Activated naive CD4-positive, alpha-beta T cell (primary cell): ENCODE measurements around the gene PQBP1.
"Not testable (repeated sequence)": the region's sequence is repeated elsewhere in the genome, so short reads cannot be mapped to it uniquely, and the experiment has no call there.

Source experiments
- DNase-seq, 4 experiments: peaks; one replicate each; lab custom pipeline; 2025; lab: John Stamatoyannopoulos, UW

PQBP1 gene

GRCh38 chrX:48897625-48898306 is at the start of gene PQBP1, which contains the start of gene TIMM17B:
TSS of gene PQBP1 (plus strand) at chrX:48897930. CDS start at chrX:48898510, 580 bp downstream.
TSS of gene TIMM17B (minus strand) at chrX:48897768. CDS start at chrX:48897749, 19 bp downstream.
- peak; percentile 37 to 81 (median 62) for DNase-seq

GRCh38 chrX:48848847-48849246 is 48.9 kb upstream of the PQBP1 start:
- no peak for DNase-seq

GRCh38 chrX:48852857-48853256 is 44.9 kb upstream of the PQBP1 start:
- DNase-seq = no peak

DNA sequence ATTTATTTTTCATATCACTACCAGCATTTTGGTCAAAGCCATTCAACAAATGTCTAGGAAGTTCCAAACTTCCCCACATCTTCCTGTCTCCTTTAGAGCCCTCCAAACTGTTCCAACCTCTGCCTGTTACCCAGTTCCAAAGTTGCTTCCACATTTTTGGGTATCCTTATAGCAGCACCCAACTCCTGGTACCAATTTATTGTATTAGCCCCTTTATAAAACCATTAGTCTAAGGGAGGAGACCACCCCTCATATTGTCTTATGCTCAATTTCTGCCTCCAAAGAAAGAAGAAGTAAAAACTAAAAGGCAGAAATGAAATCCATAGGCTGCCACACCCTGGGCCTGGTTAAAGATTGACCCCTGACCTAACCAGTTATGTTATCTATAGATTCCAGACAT is 44.2 kb upstream of the PQBP1 start:
- DNase-seq = not testable (repeated sequence)

DNA sequence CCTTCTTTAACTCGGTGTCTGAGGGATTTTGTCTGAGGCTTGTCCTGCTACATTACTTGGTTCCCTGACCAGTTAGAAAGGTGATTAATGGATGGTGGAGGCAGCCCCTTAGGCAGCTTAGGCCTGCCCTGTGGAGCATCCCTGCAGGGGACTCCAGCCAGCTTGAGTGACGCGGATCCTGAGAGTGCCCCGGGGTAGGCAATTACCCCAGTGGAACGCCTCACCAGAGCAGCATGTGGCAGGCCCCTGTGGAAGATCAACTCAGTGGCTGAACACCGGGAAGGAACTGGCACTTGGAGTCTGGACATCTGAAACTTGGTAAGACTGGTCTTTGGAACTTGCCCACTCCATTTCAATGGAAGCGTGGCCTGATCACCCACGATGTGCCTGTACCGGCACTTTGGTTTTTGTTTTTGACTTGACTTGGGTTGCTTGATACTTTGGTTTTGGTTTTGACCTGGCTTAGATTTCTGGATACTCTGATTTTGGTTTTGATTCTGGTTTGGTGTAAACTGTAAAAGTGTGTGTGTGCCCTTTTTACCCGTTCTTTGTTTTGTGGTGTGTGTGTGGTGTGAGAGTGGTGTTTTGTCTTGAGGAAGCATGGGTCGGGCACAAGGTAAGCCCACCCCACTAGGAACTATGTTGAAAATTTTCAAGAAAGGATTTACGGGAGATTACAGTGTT is 43.5 kb upstream of the PQBP1 start:
- not testable (repeated sequence) for DNase-seq

DNA sequence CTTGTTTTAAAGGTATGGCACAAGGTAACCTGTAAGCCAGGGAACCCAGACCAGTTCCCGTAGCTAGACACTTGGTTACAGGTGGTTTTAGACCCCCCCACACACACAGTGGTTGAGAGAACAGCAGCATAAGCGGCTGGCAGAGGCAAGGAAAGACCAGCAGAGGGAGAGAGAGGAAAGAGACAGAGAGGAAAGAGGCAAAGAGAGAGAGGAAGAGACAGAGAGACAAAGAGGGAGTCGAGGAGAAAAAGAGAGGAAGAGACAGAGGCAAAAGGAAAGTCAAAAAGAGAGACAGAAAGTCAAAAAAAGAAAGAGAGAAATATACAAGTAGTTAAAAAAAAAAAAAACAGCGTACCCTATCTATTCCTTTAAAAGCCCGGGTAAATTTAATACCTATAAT is 42.8 kb upstream of the PQBP1 start:
- DNase-seq = no peak

GRCh38 chrX:48864210-48864609 is 33.5 kb upstream of the PQBP1 start:
- DNase-seq = no peak

DNA sequence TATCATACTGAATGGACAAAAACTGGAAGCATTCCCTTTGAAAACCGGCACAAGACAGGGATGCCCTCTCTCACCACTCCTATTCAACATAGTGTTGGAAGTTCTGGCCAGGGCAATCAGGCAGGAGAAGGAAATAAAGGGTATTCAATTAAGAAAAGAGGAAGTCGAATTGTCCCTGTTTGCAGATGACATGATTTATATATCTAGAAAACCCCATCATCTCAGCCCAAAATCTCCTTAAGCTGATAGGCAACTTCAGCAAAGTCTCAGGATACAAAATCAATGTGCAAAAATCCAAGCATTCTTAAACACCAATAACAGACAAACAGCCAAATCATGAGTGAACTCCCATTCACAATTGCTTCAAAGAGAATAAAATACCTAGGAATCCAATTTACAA is 25.7 kb upstream of the PQBP1 start:
- DNase-seq = not testable (repeated sequence)

GRCh38 chrX:48876944-48877343 is 20.8 kb upstream of the PQBP1 start:
- DNase-seq = not testable (repeated sequence)

DNA sequence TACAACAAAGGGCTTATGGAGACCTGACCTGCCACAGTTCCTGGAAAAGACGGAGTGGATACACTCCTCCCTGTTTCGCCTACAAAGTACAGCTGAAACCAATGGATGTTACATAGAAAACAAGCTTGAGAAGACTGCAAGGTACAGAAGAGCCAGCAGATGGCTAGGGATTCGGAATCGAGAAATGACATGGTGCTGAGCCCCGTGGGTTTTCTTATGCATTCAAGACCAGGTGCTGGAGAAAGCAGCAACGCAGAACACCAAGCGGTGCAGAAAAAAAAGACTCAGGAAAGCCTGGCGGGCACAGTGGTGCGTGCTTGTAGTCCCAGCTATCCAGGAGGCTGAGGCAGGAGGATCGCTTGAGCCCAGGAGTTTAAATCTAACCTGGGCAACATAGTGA is 14.0 kb upstream of the PQBP1 start:
- DNase-seq = no peak

- not testable (repeated sequence) for DNase-seq
Observed at GRCh38 chrX:48886586-48886985, 11.1 kb upstream of the PQBP1 start.

GRCh38 chrX:48890296-48890925 is 7.3 kb upstream of the PQBP1 start:
- DNase-seq = no peak

- DNase-seq = no peak
Observed at GRCh38 chrX:48890934-48891401, 6.8 kb upstream of the PQBP1 start.

DNA sequence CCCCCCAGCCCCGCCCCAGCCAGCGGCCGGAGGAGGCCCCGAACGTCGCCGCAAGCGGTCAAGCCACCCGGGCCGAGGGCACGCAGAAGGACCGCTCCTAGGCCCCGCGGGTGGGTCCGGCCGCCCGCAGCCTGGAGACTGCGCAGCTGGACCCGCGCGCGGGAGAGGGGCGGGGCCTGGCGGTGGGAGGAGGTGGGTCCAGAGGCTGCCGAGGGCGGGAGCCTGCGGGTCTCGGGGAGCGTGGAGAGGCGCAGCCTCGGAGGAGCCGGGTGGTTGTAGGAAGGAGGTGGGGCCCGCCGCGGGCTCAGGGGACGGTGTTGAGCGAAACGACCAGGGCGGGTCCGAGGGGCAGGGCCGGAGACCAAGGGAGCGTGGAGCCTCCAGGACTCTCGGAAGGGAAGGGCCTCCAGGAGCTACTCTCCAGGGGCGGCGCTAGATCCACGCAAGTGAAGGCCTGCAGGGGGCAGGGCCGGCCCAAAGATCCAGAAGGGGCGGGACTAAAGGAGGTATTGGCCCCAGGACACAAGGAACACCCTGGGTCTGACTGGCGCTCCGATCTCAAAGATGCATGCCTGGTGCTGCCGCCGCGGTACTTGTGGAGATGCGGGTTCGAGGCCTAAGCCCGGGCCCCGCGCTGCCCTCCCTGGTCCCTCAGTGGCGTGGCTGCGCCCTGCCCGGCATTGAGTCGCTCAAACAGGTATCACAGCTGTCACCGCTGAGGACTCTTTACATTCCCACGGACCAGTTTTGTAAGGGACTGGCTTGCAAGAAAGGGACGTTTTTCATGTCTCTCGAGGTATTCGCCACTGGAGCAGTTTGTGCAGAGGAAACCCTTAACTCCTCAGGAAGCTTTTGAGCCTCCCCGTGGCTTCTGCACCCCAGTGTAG is 6.1 kb upstream of the PQBP1 start:
- DNase-seq = peak; percentile 12 to 66 (median 50)

DNA sequence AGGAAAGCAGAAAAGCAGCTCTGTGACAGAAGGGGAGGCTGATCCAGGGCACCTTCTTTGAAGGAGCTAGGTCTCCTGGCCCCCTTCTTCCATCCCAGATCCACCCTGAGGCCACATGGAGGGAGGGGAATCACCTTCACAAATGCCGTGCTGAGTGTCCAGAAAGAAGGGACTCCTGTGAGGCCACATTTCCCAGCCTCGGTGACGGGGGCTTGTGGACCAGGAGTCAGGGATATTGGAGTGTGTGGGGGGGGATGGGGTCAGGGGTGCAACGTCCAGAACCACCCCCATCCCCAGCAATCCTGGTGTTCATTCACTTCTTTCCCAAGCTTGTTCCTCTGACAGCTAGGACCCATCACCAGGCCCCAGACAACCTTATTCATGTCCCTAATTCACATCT is 4.8 kb upstream of the PQBP1 start:
- no peak for DNase-seq

DNA sequence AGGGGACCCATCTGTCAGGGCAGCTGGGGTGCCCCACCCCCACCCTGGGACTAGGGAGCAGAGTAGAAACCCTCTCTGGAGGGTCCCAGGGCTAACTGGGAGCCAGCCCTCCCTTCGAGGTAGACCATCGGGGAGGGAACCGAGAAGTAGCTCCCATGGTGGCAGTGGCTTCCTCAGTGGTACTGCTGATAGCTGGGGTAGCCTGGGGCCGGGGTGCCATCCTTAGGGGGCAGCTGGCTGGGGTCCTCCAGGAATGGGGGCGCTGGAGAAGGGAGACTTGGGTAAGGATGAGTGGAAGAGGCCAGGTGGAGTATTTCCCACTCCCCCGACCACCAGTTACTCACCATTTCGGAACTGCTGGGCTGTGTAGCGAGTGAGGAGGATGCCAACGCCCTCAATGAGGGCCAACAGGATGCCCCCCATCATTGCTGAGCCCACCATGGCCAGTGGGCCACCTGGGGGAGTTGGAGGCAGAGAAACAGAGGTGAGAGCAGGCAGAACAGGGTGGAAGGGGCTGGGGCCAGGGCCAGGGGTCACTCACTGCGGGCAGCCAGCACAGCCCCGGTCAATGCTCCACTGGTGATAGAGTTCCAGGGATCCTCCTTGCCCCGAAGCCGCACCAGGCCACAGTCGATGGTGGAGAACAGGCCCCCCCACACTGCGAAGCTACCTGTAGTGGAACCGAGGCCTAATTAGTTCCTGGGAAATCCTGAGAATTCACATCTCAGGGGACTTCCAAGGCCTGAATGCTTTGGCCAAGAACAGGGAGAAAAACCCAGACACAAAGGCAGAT is 4.0 kb upstream of the PQBP1 start:
- DNase-seq = no peak

DNA sequence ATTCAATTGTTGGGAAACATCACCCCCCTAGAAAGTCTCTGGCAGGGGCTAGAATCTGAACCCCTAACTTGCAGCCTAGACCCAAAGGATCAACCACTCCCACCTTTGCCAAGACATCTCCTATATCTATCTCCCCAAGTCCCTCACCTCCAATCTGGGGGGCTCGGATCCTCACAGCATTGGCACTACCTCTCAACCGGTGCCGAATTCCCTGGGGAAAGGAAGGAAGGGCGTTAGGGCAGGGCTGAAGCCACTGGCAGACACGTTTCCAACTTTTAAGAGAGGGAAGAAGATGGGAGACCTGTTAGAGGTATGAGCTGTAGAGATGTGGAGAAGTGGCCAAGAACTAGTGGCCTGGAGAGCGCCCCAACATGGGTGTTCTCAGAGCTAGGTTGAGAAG is 2.8 kb upstream of the PQBP1 start:
- no peak for DNase-seq

GRCh38 chrX:48896611-48897011 is 1.1 kb upstream of the PQBP1 start:
- DNase-seq = no peak

DNA sequence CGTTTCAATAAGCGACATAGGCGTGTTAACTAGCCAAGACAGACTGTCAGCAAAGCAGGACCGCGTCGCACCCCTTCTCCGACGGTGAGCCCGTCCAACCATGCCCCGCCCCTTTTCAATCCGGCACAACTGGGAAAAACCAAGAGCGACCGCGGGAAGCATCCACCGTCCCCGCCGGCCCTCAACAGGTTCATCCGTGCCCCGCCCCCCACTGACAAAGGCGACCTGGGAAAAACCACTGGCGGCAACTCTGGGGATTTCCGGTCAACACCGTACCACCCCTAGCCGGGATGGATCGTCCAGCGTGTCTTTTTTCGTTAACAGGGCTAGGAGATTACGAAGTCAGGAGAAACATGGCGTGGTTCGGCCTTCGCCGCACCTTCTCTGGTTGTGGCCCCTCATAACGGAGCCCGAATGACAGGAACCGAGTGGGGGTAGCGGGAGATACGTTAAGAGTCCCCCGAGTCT is 539 bp upstream of the PQBP1 start:
- peak; percentile 2 to 34 (median 20) for DNase-seq

- no peak for DNase-seq
Observed at GRCh38 chrX:48899078-48899410, 1.3 kb downstream of the PQBP1 start.

GRCh38 chrX:48901069-48901468 is 3.3 kb downstream of the PQBP1 start:
- no peak for DNase-seq
